B cell (primary cell): ENCODE data around the gene PCIF1. TPM values are rescaled to one million over a fixed set of nuclear protein-coding genes. Genes with fewer than 3 reads are reported as not detected.
A peak's percentile ranks its signal among the peaks of the same experiment; 100 is the strongest.

Experiments
- ATAC-seq: fragments of 200-7000 bp; cut with Tn5 transposase; one replicate; pipeline ENCODE4 v1.10.0; 2021; ENCODE audit warnings: low read depth, mild to moderate bottlenecking, moderate number of reproducible peaks, moderate library complexity
- CTCF ChIA-PET: fragments of 350-600 bp; sonication (Branson Sonifier 250); formaldehyde crosslinking; loops from one replicate; lab custom pipeline; 2021; ENCODE audit warnings: antibody characterized with exemption, inconsistent platforms; lab: Charles Lee
- POLR2A ChIA-PET: fragments of 350-600 bp; sonication (Branson Sonifier 250); formaldehyde crosslinking; loops from one replicate; lab custom pipeline; 2021; ENCODE audit warnings: antibody characterized with exemption; lab: Charles Lee
- DNase-seq: peaks from one replicate; pipeline ENCODE4 v3.0.0; 2013
- H2AFZ ChIP-seq: 2 replicates; pipeline ENCODE4 v1.6.1; 2012; ENCODE audit warnings: mild to moderate bottlenecking, low read depth, low read length; ENCODE audit not compliant: insufficient read depth, poor library complexity, severe bottlenecking
- H3K27ac ChIP-seq, 2 donors: 1 replicate in 1 of 2; 2 replicates in 1 of 2; pipeline ENCODE4 v1.5.1; 2012 to 2013; ENCODE audit warnings: low read length in 2 of 2, mild to moderate bottlenecking in 2 of 2, moderate library complexity in 1 of 2
- H3K27me3 ChIP-seq, 4 experiments: fragments of 200-600 bp in 1 of 4; sonication (generic) in 1 of 4; replicated peaks in 1 of 4; 1 replicate in 2 of 4; 2 replicates in 2 of 4; pipeline versions ENCODE4 v1.6.1 to v1.7.0; 2013 to 2016; ENCODE audit warnings: low read length in 3 of 4, mild to moderate bottlenecking in 2 of 4, mixed read lengths in 1 of 4, moderate library complexity in 1 of 4; ENCODE audit not compliant: insufficient read depth in 4 of 4, control insufficient read depth in 3 of 4; ENCODE audit errors: control extremely low read depth in 1 of 4
- H3K36me3 ChIP-seq, 2 experiments: replicated peaks in 1 of 2; 1 replicate in 1 of 2; 2 replicates in 1 of 2; pipeline versions ENCODE4 v1.6.1 to v1.7.1; 2013; ENCODE audit warnings: low read length in 1 of 2; ENCODE audit not compliant: insufficient read depth in 2 of 2, control insufficient read depth in 1 of 2; ENCODE audit errors: control extremely low read depth in 1 of 2, extremely low read depth in 1 of 2
- H3K4me1 ChIP-seq, 2 donors: fragments of 200-600 bp in 1 of 2; sonication (generic) in 1 of 2; 1 replicate in 1 of 2; 2 replicates in 1 of 2; pipeline versions ENCODE4 v1.5.1 to v1.6.1; 2013 to 2017; ENCODE audit warnings: low read length in 2 of 2; ENCODE audit not compliant: control insufficient read depth in 2 of 2, insufficient read depth in 2 of 2
- H3K4me2 ChIP-seq: replicated peaks from 2 replicates; pipeline ENCODE3; 2012; ENCODE audit warnings: mild to moderate bottlenecking, low read depth, low read length; ENCODE audit not compliant: poor library complexity, severe bottlenecking
- H3K4me3 ChIP-seq, 5 experiments: fragments of 200-600 bp in 1 of 5; sonication (generic) in 1 of 5; 1 replicate in 3 of 5; 2 replicates in 2 of 5; pipeline versions ENCODE4 v1.5.1 to v1.7.0; 2011 to 2016; ENCODE audit warnings: low read length in 4 of 5, mild to moderate bottlenecking in 4 of 5, low read depth in 2 of 5, control low read depth in 1 of 5, moderate library complexity in 1 of 5; ENCODE audit not compliant: insufficient read depth in 1 of 5; ENCODE audit errors: control extremely low read depth in 1 of 5, extremely low read depth in 1 of 5
- H3K79me2 ChIP-seq: fragments of 200-600 bp; sonication (generic); one replicate; pipeline ENCODE4 v1.6.0; 2016; ENCODE audit warnings: low read length; ENCODE audit not compliant: control insufficient read depth, insufficient read depth
- H3K9ac ChIP-seq: fragments of 200-600 bp; sonication (generic); 2 replicates; pipeline ENCODE4 v1.6.1; 2017; ENCODE audit warnings: mild to moderate bottlenecking, low read length, moderate library complexity
- H3K9me3 ChIP-seq, 3 donors: one replicate each; pipeline versions ENCODE4 v1.6.1 to v1.7.1; 2013; ENCODE audit warnings: low read length in 2 of 3; ENCODE audit not compliant: control insufficient read depth in 2 of 3, insufficient read depth in 1 of 3; ENCODE audit errors: control extremely low read depth in 1 of 3
- H4K20me1 ChIP-seq: 2 replicates; pipeline ENCODE4 v1.6.0; 2012; ENCODE audit warnings: mild to moderate bottlenecking, low read length; ENCODE audit not compliant: insufficient read depth, control insufficient read depth, poor library complexity, severe bottlenecking
- H3K27ac Mint-ChIP-seq: one replicate; pipeline ENCODE4 v1.8.0; 2021; ENCODE audit warnings: mixed read lengths
- H3K27me3 Mint-ChIP-seq: one replicate; pipeline ENCODE4 v1.8.0; 2021; ENCODE audit warnings: mixed read lengths
- H3K4me1 Mint-ChIP-seq: one replicate; pipeline ENCODE4 v1.8.0; 2021; ENCODE audit warnings: mixed read lengths
- H3K4me3 Mint-ChIP-seq: one replicate; pipeline ENCODE4 v1.8.0; 2021; ENCODE audit warnings: mixed read lengths
- H3K9me3 Mint-ChIP-seq: one replicate; pipeline ENCODE4 v1.8.0; 2022; ENCODE audit warnings: mixed read lengths; ENCODE audit not compliant: insufficient read depth
- EZH2 ChIP-seq: IDR thresholded peaks from 2 replicates; pipeline ENCODE4 v1.6.1; 2012; ENCODE audit warnings: borderline replicate concordance, low read depth, mild to moderate bottlenecking, moderate library complexity, low read length; ENCODE audit not compliant: insufficient read depth, poor library complexity, severe bottlenecking
- WGBS: methylation state at CpG from one replicate; pipeline ENCODE4 v1.1.5; 2013; ENCODE audit warnings: missing lambda C conversion rate; ENCODE audit not compliant: insufficient coverage; 5-methylcytosine and 5-hydroxymethylcytosine counted together
- intact Hi-C: fragments of 100-400 bp; cut with micrococcal nuclease; formaldehyde crosslinking; loops from one replicate; pipeline ENCODE4 v1.10.0; 2022
- polyA plus RNA-seq: library from polyadenylated mRNA; depleted of rRNA; stranded (reverse); fragments of >200 nt; gene quantifications from 2 replicates; pipeline ENCODE4 v1.2.3, GENCODE V29; 2012
- total RNA-seq, 2 donors: library from RNA; stranded (reverse); fragments of 120-200 nt in 1 of 2; gene quantifications; 1 replicate in 1 of 2; 2 replicates in 1 of 2; pipeline versions ENCODE4 v1.2.3 to v1.2.4, GENCODE V29; 2013 to 2022
- TF ChIP-seq, protein P1 (sequence below): fragments of 200-600 bp; IDR thresholded peaks from one replicate; pipeline ENCODE4 v1.8.0; 2022; ENCODE audit warnings: antibody characterized with exemption, mild to moderate bottlenecking

The PCIF1 gene
- total and polyA plus RNA-seq, 2 donors (not counting 1 experiment from before 2014, with no cell fraction given), result 74.2 to 79.2 TPM

DNA sequence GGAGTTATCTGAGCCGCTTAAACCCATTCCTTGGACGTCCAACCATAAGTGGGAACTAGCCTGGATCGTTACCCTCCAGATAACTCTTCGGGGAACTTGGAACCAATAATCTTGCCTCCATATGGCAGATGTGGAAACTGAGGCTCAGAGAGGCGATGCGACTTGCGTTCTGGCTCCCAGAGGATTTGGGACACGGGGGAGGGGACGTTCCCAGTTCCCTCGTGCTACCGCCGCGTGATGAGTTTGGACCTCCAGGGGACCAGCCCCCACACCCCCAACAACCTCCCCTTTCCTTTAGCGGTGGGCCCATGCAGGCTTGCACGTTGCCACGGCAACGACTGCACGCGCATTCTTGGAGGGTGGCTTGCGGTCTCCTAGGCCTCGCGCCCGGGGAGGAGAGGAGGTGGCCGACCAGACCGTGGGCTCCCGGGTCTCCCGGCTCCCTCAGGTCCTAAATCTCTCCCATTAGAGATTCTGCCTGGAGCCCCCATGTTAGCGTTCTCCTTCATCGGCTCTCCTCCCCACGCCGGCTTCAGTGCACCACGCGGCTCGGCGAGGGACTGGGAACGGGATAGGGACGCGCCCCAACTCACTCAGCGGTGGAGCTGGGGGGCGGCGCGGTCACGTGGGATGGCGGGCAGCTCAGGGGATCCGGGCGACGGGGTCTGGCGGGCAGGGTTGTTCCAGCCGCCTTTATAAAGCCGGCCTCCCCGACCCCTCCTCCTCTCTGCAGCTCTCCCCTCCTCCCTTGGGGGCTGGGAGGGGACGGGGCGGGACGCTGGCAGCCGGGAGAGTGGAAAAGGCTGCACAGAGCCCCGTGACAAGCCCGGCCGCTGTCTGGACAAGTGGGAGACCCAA is 22.8 kb upstream of the PCIF1 start, which contains the start of gene PLTP:
Gene PLTP, minus strand, starts transcription at position 670 of the 858 bp plus-strand sequence. CDS start 703 bp downstream, outside the sequence.
- Histone ChIP-seq H4K20me1 (no peaks in the 10 kb centered on the region), H3K36me3 (no peaks in the 10 kb centered on the region), H3K4me1 (peaks cover 14 to 22% of the 10 kb centered on the region in 2 donors), H3K27me3 (peaks cover 0 to 19% (median 9%) of the 10 kb centered on the region in 4 experiments), H3K4me3 (peak within 1 kb of the TSS in 4 of 5 experiments; percentile 37 to 65 (median 60)), H2AFZ (peak within 1 kb of the TSS; percentile 89), H3K9me3 (peaks cover 0 to 11% (median 0%) of the 10 kb centered on the region in 3 donors), H3K79me2 (no peaks in the 10 kb centered on the region), H3K9ac (peak within 1 kb of the TSS; percentile 69), H3K4me2 (peak within 1 kb of the TSS; percentile 92), H3K27ac (no peak within 1 kb of the TSS)
- POLR2A ChIA-PET, result interaction anchor here (0.9 to 3.8 kb wide), 4 partner anchors 22 to 60 kb away, joined by 3 to 21 read pairs (median 4); partner anchors contain the start of genes PCIF1 and ZNF335
- Mint-ChIP-seq H3K4me3 (peak within 1 kb of the TSS; percentile 94), H3K9me3 (no peaks in the 10 kb centered on the region), H3K27me3 (peaks cover 12% of the 10 kb centered on the region), H3K4me1 (peaks cover 20% of the 10 kb centered on the region), H3K27ac (peak within 1 kb of the TSS; percentile 83)
- intact Hi-C loops, result loop anchor here (1.0 kb wide), 5 partner anchors 20 to 61 kb away; partner anchors contain the start of genes ACOT8, CTSA, NEURL2 and PCIF1
- WGBS, result 3% methylated on average over 46 of the region's 58 CpGs
- TF ChIP-seq, protein P1, sequence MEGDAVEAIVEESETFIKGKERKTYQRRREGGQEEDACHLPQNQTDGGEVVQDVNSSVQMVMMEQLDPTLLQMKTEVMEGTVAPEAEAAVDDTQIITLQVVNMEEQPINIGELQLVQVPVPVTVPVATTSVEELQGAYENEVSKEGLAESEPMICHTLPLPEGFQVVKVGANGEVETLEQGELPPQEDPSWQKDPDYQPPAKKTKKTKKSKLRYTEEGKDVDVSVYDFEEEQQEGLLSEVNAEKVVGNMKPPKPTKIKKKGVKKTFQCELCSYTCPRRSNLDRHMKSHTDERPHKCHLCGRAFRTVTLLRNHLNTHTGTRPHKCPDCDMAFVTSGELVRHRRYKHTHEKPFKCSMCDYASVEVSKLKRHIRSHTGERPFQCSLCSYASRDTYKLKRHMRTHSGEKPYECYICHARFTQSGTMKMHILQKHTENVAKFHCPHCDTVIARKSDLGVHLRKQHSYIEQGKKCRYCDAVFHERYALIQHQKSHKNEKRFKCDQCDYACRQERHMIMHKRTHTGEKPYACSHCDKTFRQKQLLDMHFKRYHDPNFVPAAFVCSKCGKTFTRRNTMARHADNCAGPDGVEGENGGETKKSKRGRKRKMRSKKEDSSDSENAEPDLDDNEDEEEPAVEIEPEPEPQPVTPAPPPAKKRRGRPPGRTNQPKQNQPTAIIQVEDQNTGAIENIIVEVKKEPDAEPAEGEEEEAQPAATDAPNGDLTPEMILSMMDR, result no peak
- no peak for TF ChIP-seq EZH2
- ATAC-seq (no peak), DNase-seq (peak; percentile 69)
- CTCF ChIA-PET, result no interaction called here

DNA sequence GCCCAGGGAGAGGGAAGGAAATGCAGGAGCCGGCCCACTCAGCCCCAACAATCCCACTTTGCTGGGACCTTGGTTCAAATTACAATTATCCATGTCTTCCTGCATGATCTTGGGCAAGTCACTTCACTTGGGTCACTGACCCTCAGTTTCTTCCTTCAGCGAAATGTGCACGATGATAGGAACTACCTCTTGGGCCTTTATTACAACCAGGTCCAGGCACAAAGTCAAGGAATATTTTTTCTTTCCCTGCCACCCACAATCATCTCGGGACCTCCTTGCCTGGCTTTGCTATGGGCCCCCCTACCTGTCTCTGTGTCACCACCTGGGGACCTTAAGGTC is 22.2 kb upstream of the PCIF1 start:
- Mint-ChIP-seq H3K9me3 (no peaks in the 10 kb centered on the region), H3K27ac (no peak overlapping the region), H3K4me1 (peaks cover 20% of the 10 kb centered on the region), H3K27me3 (peaks cover 12% of the 10 kb centered on the region), H3K4me3 (peak overlapping the region; percentile 94)
- no peaks in the 10 kb centered on the region for H3K79me2 ChIP-seq
- H3K4me2 ChIP-seq, result peak overlapping the region; percentile 92
- no peaks in the 10 kb centered on the region for H3K36me3 ChIP-seq
- peak overlapping the region; percentile 69 for H3K9ac ChIP-seq
- intact Hi-C loops, result no loop called here
- POLR2A ChIA-PET, result interaction anchor here (3.8 kb wide), 1 partner anchor 22 kb away, joined by 21 read pairs; the partner anchor contains the start of gene PCIF1
- peaks cover 0 to 11% (median 0%) of the 10 kb centered on the region in 3 donors for H3K9me3 ChIP-seq
- H3K27me3 ChIP-seq, result peaks cover 0 to 21% (median 9%) of the 10 kb centered on the region in 4 experiments
- peaks cover 14 to 22% of the 10 kb centered on the region in 2 donors for H3K4me1 ChIP-seq
- CTCF ChIA-PET, result no interaction called here
- H3K4me3 ChIP-seq, result peak overlapping the region in 2 of 5 experiments; percentile 37 to 65
- 43% methylated on average over 2 of the region's 4 CpGs for WGBS
- peak overlapping the region; percentile 89 for H2AFZ ChIP-seq
- DNase-seq, result no peak
- no peak overlapping the region for H3K27ac ChIP-seq
- ATAC-seq, result no peak
- TF ChIP-seq, protein P1, result no peak
- TF ChIP-seq EZH2, result no peak
- no peaks in the 10 kb centered on the region for H4K20me1 ChIP-seq
